ENCODE results near the gene TOX2. TPM values are rescaled to one million over a fixed set of nuclear protein-coding genes. Genes with fewer than 3 reads are reported as not detected.

TOX2 gene
- total RNA-seq, 3 donors from 2014 or later, result 0.66 to 1.1 (median 0.87) TPM

Other genes with a start within 250 kb of the TOX2 start
- 10 to 100 TPM; 19.8 to 26.2 (median 23.0) TPM for gene MYBL2, start 247.7 kb upstream of the TOX2 start, total RNA-seq
- not detected for gene GTSF1L, start 187.8 kb upstream of the TOX2 start, total RNA-seq

Data from activated T-cell treated with anti-CD3 and anti-CD28 coated beads, Interleukin-2, amount 50 U/mL, for 4 hours (primary cell).